Measurements from ENCODE around the gene H2BK1.

Gene H2BK1

GRCh38 chr7:151232091-151232916 lies 22.0 kb upstream of the H2BK1 start, which contains the start of gene CHPF2:
Gene CHPF2 (plus strand): TSS chr7:151232483. CDS start chr7:151234012, 1,529 bp downstream.
- Histone ChIP-seq H3K9me3 (no peaks in the 10 kb centered on the region), H3K4me1 (peaks cover 20% of the 10 kb centered on the region), H3K4me3 (peak within 1 kb of the TSS; percentile 89), H3K36me3 (replicated peaks) (peaks cover 39% of the 10 kb centered on the region), H3K27me3 (ENCODE audit: low read depth) (no peaks in the 10 kb centered on the region)
- DNase-seq (ENCODE audit: low spot score in 2 of 2) = peak; percentile 79 to 93
- in situ Hi-C loops (cut with MboI; ENCODE audit: low sequenced_read_pairs) = no loop called here

GRCh38 chr7:151231080-151231479 lies 20.8 kb upstream of the H2BK1 start:
- in situ Hi-C loops (cut with MboI; ENCODE audit: low sequenced_read_pairs) = no loop called here
- peak overlapping the region; percentile 89; the same call in 1 of the 2 replicates for H3K4me3 ChIP-seq
- H3K4me1 ChIP-seq = peaks cover 20% of the 10 kb centered on the region
- no peaks in the 10 kb centered on the region for H3K27me3 ChIP-seq (ENCODE audit: low read depth)
- no peak for DNase-seq (ENCODE audit: low spot score in 2 of 2)
- H3K36me3 ChIP-seq (replicated peaks) = peaks cover 26% of the 10 kb centered on the region
- no peaks in the 10 kb centered on the region for H3K9me3 ChIP-seq

- Histone ChIP-seq H3K9me3 (no peaks in the 10 kb centered on the region), H3K27me3 (ENCODE audit: low read depth) (no peaks in the 10 kb centered on the region), H3K4me1 (peaks cover 24% of the 10 kb centered on the region), H3K4me3 (no peak overlapping the region), H3K36me3 (replicated peaks) (peaks cover 19% of the 10 kb centered on the region)
- in situ Hi-C loops (cut with MboI; ENCODE audit: low sequenced_read_pairs) = no loop called here
- DNase-seq (ENCODE audit: low spot score in 2 of 2) = no peak
Observed at GRCh38 chr7:151229249-151229648, 19.0 kb upstream of the H2BK1 start.

GRCh38 chr7:151228024-151228866 lies 18.0 kb upstream of the H2BK1 start:
- Histone ChIP-seq H3K27me3 (ENCODE audit: low read depth) (no peaks in the 10 kb centered on the region), H3K4me1 (peaks cover 19% of the 10 kb centered on the region), H3K4me3 (peak overlapping the region; percentile 65), H3K9me3 (no peaks in the 10 kb centered on the region), H3K36me3 (replicated peaks) (peaks cover 25% of the 10 kb centered on the region)
- no peak for DNase-seq (ENCODE audit: low spot score in 2 of 2)
- in situ Hi-C loops (cut with MboI; ENCODE audit: low sequenced_read_pairs) = no loop called here

- in situ Hi-C loops (cut with MboI; ENCODE audit: low sequenced_read_pairs) = no loop called here
- no peaks in the 10 kb centered on the region for H3K27me3 ChIP-seq (ENCODE audit: low read depth)
- peaks cover 32% of the 10 kb centered on the region for H3K36me3 ChIP-seq (replicated peaks)
- no peaks in the 10 kb centered on the region for H3K9me3 ChIP-seq
- H3K4me3 ChIP-seq = peak within 1 kb of the TSS; percentile 65
- peak; percentile 98 to 99 for DNase-seq (ENCODE audit: low spot score in 2 of 2)
- H3K4me1 ChIP-seq = peaks cover 19% of the 10 kb centered on the region
Observed at GRCh38 chr7:151226875-151227782, 16.8 kb upstream of the H2BK1 start, which contains the start of gene ABCF2. Gene ABCF2 (minus strand): TSS chr7:151227205. CDS start chr7:151226458, 747 bp downstream.

- no peaks in the 10 kb centered on the region for H3K9me3 ChIP-seq
- H3K27me3 ChIP-seq (ENCODE audit: low read depth) = no peaks in the 10 kb centered on the region
- H3K4me3 ChIP-seq = peak overlapping the region; percentile 65
- in situ Hi-C loops (cut with MboI; ENCODE audit: low sequenced_read_pairs) = no loop called here
- no peak for DNase-seq (ENCODE audit: low spot score in 2 of 2)
- H3K36me3 ChIP-seq (replicated peaks) = peaks cover 39% of the 10 kb centered on the region
- peaks cover 16% of the 10 kb centered on the region for H3K4me1 ChIP-seq
Observed at GRCh38 chr7:151226560-151226874, 16.2 kb upstream of the H2BK1 start.

- in situ Hi-C loops (cut with MboI; ENCODE audit: low sequenced_read_pairs) = no loop called here
- Histone ChIP-seq H3K27me3 (ENCODE audit: low read depth) (no peaks in the 10 kb centered on the region), H3K4me1 (peaks cover 11% of the 10 kb centered on the region), H3K9me3 (no peaks in the 10 kb centered on the region), H3K36me3 (replicated peaks) (peaks cover 42% of the 10 kb centered on the region), H3K4me3 (peak overlapping the region; percentile 65)
- DNase-seq (ENCODE audit: low spot score in 2 of 2) = no peak
Observed at GRCh38 chr7:151225948-151226510, 15.7 kb upstream of the H2BK1 start.

GRCh38 chr7:151223728-151224127 lies 13.4 kb upstream of the H2BK1 start:
- Histone ChIP-seq H3K4me1 (peaks cover 10% of the 10 kb centered on the region), H3K9me3 (no peaks in the 10 kb centered on the region), H3K36me3 (replicated peaks) (peaks cover 62% of the 10 kb centered on the region), H3K27me3 (ENCODE audit: low read depth) (no peaks in the 10 kb centered on the region), H3K4me3 (no peak overlapping the region)
- in situ Hi-C loops (cut with MboI; ENCODE audit: low sequenced_read_pairs) = no loop called here
- no peak for DNase-seq (ENCODE audit: low spot score in 2 of 2)

- no peak for DNase-seq (ENCODE audit: low spot score in 2 of 2)
- Histone ChIP-seq H3K36me3 (replicated peaks) (peaks cover 93% of the 10 kb centered on the region), H3K4me1 (no peaks in the 10 kb centered on the region), H3K4me3 (no peak overlapping the region), H3K9me3 (no peaks in the 10 kb centered on the region), H3K27me3 (ENCODE audit: low read depth) (no peaks in the 10 kb centered on the region)
- in situ Hi-C loops (cut with MboI; ENCODE audit: low sequenced_read_pairs) = no loop called here
Observed at GRCh38 chr7:151218170-151218569, 7.9 kb upstream of the H2BK1 start.

- in situ Hi-C loops (cut with MboI; ENCODE audit: low sequenced_read_pairs) = no loop called here
- Histone ChIP-seq H3K27me3 (ENCODE audit: low read depth) (no peaks in the 10 kb centered on the region), H3K36me3 (replicated peaks) (peaks cover 73% of the 10 kb centered on the region), H3K4me3 (no peak overlapping the region), H3K9me3 (no peaks in the 10 kb centered on the region), H3K4me1 (no peaks in the 10 kb centered on the region)
- no peak for DNase-seq (ENCODE audit: low spot score in 2 of 2)
Observed at GRCh38 chr7:151215396-151215795, 5.1 kb upstream of the H2BK1 start.

- Histone ChIP-seq H3K27me3 (ENCODE audit: low read depth) (no peaks in the 10 kb centered on the region), H3K4me1 (no peaks in the 10 kb centered on the region), H3K9me3 (no peaks in the 10 kb centered on the region), H3K4me3 (no peak overlapping the region), H3K36me3 (replicated peaks) (peaks cover 61% of the 10 kb centered on the region)
- DNase-seq (ENCODE audit: low spot score in 2 of 2) = no peak
- in situ Hi-C loops (cut with MboI; ENCODE audit: low sequenced_read_pairs) = no loop called here
Observed at GRCh38 chr7:151213826-151214225, 3.5 kb upstream of the H2BK1 start.

- no peak for DNase-seq (ENCODE audit: low spot score in 2 of 2)
- Histone ChIP-seq H3K27me3 (ENCODE audit: low read depth) (no peaks in the 10 kb centered on the region), H3K4me3 (no peak overlapping the region), H3K36me3 (replicated peaks) (peaks cover 49% of the 10 kb centered on the region), H3K9me3 (no peaks in the 10 kb centered on the region), H3K4me1 (no peaks in the 10 kb centered on the region)
- in situ Hi-C loops (cut with MboI; ENCODE audit: low sequenced_read_pairs) = no loop called here
Observed at GRCh38 chr7:151212626-151213025, 2.3 kb upstream of the H2BK1 start.

- 0 out of 2 replicates have a peak, but pooled peaks cover 3% of the 10 kb centered on the region for H3K27me3 ChIP-seq (ENCODE audit: low read depth)
- in situ Hi-C loops (cut with MboI; ENCODE audit: low sequenced_read_pairs) = no loop called here
- H3K36me3 ChIP-seq (replicated peaks) = peaks cover 38% of the 10 kb centered on the region
- DNase-seq (ENCODE audit: low spot score in 2 of 2) = no peak
- no peaks in the 10 kb centered on the region for H3K9me3 ChIP-seq
- H3K4me3 ChIP-seq = no peak overlapping the region
- H3K4me1 ChIP-seq = no peaks in the 10 kb centered on the region
Observed at GRCh38 chr7:151211155-151211772, 976 bp upstream of the H2BK1 start.
